KOPT-K1 (cell line): ENCODE data around the gene RAC2.

Experiments used
- H3K27ac ChIP-seq: fragments of 200-600 bp; sonication (generic); 2 replicates; pipeline ENCODE4 v1.5.1; 2016; ENCODE audit warnings: antibody characterized with exemption, mild to moderate bottlenecking, low read depth, low read length; ENCODE audit not compliant: poor library complexity, severe bottlenecking
- H3K36me3 ChIP-seq: fragments of 200-600 bp; sonication (generic); 2 replicates; pipeline ENCODE4 v1.5.1; 2017; ENCODE audit warnings: antibody characterized with exemption, mild to moderate bottlenecking, low read length, moderate library complexity; ENCODE audit not compliant: insufficient read depth
- H3K9me3 ChIP-seq: fragments of 200-600 bp; sonication (generic); 2 replicates; pipeline ENCODE4 v1.5.1; 2017; ENCODE audit warnings: antibody characterized with exemption, low read length, mild to moderate bottlenecking; ENCODE audit not compliant: insufficient read depth, poor library complexity, severe bottlenecking

RAC2 gene

DNA sequence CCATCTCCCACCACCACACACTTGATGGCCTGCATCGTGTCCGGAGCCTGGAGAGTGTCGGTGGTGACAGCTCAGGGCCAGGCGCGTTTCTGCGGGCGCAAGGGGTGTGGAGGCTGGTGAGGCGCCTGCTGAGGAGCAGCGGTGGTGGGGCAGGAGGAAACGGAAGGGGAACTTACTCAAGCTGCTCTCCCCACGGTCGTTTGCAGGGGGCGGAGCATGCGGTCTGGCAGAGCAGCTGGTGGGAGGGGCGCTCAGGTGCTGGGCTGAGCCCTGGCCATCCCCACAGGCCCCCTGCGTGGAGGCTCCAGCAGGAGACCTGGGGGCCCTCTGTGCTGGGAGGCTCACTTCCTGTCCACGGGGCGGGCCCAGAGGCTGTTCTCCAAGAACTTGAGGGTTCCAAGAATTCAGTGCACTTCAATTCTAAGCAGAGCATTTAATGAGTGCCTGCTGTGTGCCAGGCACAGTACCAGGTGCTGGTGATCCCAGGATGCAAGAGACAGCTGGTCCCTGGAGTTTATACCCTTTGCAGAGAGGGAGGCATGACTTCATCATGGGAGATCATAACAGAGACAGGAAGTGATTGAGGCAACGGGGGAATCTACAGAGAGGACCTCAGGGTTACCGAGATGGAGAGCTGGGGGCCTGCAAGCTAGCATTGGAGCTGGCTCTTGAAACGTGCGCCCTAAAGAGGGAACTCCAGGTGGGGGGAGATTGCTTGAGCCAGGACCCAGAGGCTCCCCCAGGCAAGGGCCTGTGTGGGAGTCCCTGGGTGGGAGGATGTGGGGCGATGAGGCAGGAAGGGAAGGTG is at the start of gene RAC2:
RAC2 (minus strand) TSS at position 156 of the 808 bp plus-strand sequence; CDS start at position 35, 121 bp downstream.
- H3K9me3 ChIP-seq, result no peaks in the 10 kb centered on the region
- H3K27ac ChIP-seq, result peak within 1 kb of the TSS; percentile 97
- H3K36me3 ChIP-seq, result peaks cover 27% of the 10 kb centered on the region

- peaks cover 5% of the 10 kb centered on the region for H3K9me3 ChIP-seq
- no peak overlapping the region for H3K27ac ChIP-seq
- H3K36me3 ChIP-seq, result no peaks in the 10 kb centered on the region
Observed at GRCh38 chr22:37293172-37293571, 49.1 kb upstream of the RAC2 start.

DNA sequence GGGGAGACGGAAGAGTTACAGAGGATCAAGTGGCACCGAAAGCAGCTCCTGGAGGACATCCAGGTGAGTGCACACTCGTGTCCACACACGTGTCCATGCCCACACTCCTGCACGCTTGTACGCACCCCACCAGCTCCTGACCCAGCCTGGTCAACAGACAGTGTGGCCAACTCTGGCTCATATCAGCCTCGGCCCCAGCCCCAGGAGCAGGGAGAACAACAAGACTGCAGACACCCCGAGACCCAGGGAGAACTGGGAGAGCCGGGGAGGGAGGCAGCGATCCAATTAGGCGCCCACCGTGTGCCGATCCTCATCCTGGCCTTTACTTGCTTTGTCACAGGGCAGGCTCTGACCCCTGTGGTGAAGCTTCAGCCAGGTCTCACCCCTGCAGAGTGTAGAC is 48.6 kb upstream of the RAC2 start:
- no peaks in the 10 kb centered on the region for H3K36me3 ChIP-seq
- H3K9me3 ChIP-seq, result peaks cover 5% of the 10 kb centered on the region
- H3K27ac ChIP-seq, result no peak overlapping the region

DNA sequence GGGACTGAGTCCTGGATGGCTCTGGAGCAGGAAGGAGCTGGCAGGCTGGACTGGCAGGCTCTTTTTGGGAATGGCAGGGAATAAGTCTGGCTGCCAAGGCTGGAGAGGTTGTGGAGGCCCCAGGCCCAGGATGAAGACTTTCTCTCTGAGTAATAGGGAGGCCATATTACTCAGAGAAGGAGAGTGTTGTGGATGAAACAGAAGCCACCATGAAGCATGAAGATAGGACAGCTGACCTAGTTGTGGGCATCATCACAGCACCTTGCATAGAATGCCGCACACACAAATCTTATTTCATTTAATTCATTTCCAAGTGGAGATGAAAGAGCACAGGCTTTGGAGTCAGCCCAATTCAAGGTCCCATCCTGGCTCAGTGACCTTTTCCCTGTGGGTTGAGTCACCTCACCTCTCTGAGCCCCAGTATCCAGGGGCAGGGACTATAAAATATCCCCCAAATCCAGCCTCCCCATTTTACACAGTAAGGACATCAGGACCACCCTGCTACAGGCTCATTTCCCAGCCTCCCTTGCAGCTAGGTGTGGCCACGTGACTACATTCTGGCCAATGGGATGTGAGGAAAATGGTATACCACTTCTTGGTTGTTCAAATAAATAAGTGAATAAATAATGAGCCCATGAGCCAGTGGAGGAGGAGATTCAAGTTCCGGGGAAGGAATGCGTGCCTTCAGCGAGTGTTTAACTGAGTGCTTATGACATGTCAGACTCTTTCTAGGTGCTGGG is 47.7 kb upstream of the RAC2 start:
- Histone ChIP-seq H3K27ac (no peak overlapping the region), H3K36me3 (no peaks in the 10 kb centered on the region), H3K9me3 (peaks cover 5% of the 10 kb centered on the region)

- H3K27ac ChIP-seq, result no peak overlapping the region
- no peaks in the 10 kb centered on the region for H3K36me3 ChIP-seq
- peaks cover 5% of the 10 kb centered on the region for H3K9me3 ChIP-seq
Observed at GRCh38 chr22:37290737-37291136, 46.7 kb upstream of the RAC2 start.

DNA sequence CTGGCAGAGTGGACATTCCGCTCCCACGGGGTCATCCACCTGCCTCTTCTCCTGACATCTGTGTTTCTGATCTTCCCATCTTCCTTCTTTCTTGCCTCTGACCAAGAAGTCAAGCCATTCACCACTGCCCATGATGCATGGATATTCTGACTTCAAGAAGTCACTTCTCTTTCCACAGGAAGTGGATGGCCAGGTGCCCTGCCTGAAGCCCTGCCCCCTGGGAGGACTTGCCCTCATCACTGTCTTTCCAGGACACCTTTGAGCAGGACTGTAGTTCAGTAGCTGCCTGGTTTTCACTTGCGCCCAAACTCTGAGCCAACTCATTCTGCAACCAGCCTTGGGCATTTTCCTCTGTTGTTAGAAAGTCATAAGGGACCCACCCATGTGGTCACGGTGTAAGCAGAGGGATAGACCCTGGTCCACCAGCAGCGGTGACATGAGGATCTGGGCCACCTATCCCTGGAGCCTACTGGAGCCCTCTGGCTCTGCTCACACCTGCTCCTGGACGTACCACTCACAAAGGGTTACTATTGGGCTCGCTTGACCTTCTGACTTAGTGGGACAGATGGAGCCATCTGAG is 45.2 kb upstream of the RAC2 start:
- no peak overlapping the region for H3K27ac ChIP-seq
- no peaks in the 10 kb centered on the region for H3K36me3 ChIP-seq
- peaks cover 5% of the 10 kb centered on the region for H3K9me3 ChIP-seq

DNA sequence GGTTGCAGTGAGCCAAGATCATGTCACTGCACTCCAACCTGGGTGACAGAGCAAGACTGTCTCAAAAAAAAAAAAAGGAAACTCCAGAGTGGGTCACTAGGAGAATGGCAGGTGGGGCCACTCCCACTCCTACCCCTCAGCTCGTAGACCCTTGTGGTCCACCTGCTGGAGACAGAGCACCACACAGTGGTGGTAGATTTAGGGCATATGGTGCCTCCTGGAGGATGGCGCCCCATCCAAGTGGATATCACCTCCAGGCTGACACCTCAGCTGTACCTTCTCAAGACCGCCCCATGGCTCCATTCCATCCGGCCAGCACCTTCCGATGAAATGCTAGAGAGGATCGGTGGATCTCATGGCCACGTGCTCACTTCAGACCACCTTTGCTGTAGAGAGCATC is 44.5 kb upstream of the RAC2 start:
- H3K36me3 ChIP-seq, result no peaks in the 10 kb centered on the region
- H3K27ac ChIP-seq, result no peak overlapping the region
- H3K9me3 ChIP-seq, result peaks cover 5% of the 10 kb centered on the region

DNA sequence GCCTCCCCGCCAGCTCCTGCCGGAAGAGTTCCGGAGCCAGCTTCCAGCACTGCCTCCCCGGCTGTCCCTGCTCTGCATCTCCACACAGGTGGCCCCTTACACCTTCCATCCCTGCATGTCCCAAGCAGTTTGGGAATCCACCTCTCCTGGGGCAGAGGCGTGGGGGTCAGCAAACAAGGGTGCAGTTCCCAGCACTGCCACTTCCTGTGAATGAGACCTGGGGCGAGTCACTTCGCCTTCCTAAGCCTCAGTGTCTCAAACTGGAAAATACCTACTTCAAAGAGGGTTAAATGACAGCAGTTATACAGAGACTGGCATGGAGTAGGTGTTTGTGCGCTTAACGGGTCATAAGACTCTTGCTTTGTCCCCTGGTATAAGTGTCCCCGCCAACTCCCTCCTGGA is 43.5 kb upstream of the RAC2 start:
- H3K9me3 ChIP-seq, result peaks cover 5% of the 10 kb centered on the region
- H3K36me3 ChIP-seq, result no peaks in the 10 kb centered on the region
- no peak overlapping the region for H3K27ac ChIP-seq

GRCh38 chr22:37285937-37286336 is 41.9 kb upstream of the RAC2 start:
- Histone ChIP-seq H3K36me3 (no peaks in the 10 kb centered on the region), H3K9me3 (no peaks in the 10 kb centered on the region), H3K27ac (no peak overlapping the region)

- H3K36me3 ChIP-seq, result no peaks in the 10 kb centered on the region
- H3K9me3 ChIP-seq, result no peaks in the 10 kb centered on the region
- peak overlapping the region; percentile 63 for H3K27ac ChIP-seq
Observed at GRCh38 chr22:37284805-37285355, 40.8 kb upstream of the RAC2 start.

- H3K36me3 ChIP-seq, result no peaks in the 10 kb centered on the region
- no peaks in the 10 kb centered on the region for H3K9me3 ChIP-seq
- H3K27ac ChIP-seq, result peak overlapping the region; percentile 63
Observed at GRCh38 chr22:37284126-37284804, 40.2 kb upstream of the RAC2 start.

DNA sequence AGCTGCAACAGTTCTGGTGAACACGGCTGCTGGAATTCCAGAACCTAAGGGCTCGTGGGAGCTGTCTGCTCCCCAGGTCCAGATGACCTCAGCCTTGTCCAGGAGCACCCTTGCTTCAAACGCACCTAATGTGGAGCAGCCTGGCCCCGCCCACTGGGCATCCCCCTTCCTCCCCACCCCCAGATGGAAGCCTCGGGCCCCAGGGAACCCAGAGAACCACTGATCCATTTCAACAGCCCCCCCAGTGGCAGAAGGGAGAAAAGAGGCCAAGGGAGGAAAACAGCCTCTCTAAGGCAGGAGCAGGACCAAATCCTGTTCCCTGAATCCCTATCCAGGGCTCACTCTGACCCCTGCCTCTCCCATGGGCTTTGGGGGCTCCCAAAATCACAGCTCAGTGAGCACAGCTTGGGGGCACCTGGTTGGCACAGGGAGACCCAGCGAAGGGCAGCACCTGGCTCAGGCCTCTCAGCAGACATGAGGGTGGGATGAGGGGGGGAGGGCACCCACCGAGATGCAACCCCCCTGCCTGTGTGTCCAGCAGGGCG is 39.4 kb upstream of the RAC2 start:
- H3K27ac ChIP-seq, result no peak overlapping the region
- no peaks in the 10 kb centered on the region for H3K9me3 ChIP-seq
- no peaks in the 10 kb centered on the region for H3K36me3 ChIP-seq

GRCh38 chr22:37282385-37282677 is 38.3 kb upstream of the RAC2 start, which contains the start of gene CYTH4:
CYTH4 (plus strand) TSS chr22:37282508; CDS start chr22:37282570, 62 bp downstream.
- Histone ChIP-seq H3K36me3 (no peaks in the 10 kb centered on the region), H3K9me3 (no peaks in the 10 kb centered on the region), H3K27ac (peak within 1 kb of the TSS; percentile 22)

DNA sequence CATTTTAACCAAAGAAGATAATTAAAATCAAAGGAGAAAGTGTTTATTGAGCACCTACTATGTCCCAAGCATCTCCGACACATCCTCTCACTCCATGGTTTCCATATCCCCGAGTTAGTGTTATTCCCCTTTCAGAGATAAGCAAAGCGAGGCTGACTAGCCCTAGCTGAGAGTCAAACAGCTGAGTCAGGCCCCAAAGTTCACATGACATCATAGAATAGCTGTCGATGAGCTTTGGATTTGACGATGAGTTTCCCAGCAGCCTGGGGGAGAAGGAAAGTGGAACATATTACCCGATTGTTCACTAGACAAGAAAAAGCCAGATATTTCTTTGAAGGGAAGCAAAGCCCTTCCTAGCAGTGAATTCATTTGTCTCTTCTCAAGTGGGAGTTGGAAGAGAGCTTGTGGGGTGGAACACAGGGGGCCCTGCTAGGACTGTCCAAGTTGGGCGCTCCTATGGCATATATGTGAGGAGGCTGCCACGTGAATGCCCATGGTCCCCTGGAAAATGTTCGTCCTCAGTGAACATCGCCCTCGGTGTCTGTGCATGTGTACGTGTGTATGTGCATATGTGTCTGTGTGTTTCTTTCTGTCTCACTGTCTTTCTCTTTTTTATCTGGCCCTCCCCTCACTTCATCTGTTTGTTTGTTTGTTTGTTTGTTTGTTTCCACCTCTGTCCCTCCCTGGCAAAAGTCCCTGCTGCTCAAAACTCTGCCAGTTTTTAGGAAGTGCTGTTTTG is 37.7 kb upstream of the RAC2 start:
- no peaks in the 10 kb centered on the region for H3K36me3 ChIP-seq
- no peaks in the 10 kb centered on the region for H3K9me3 ChIP-seq
- H3K27ac ChIP-seq, result peak overlapping the region; percentile 22
